ENCODE results near the gene CREB5. TPM values are rescaled to one million over a fixed set of nuclear protein-coding genes. Genes with fewer than 3 reads are reported as not detected.
"Not testable (repeated sequence)": the region's sequence is repeated elsewhere in the genome, so short reads cannot be mapped to it uniquely, and the experiment has no call there.

Gene CREB5
- total and polyA plus RNA-seq, 2 of the 8 experiments (the other 6 are each of a cell fraction or from before 2014, with no cell fraction given): 2.4 to 2.7 TPM

- H3K4me2 ChIP-seq (ENCODE audit: insufficient read depth in 1 of 2, low read depth in 2 of 2, low read length in 2 of 2); DNase-seq (ENCODE audit: low read depth in 1 of 2, low spot score in 2 of 2); H3K36me3 ChIP-seq (ENCODE audit: control insufficient read depth in 2 of 4, insufficient read depth in 4 of 4, low read length in 3 of 4); H3K23ac ChIP-seq (ENCODE audit: insufficient read length); H3K4me1 ChIP-seq (replicated peaks in 1 of 4; ENCODE audit: control insufficient read depth in 3 of 4, insufficient read depth in 4 of 4, low read length in 3 of 4); H2BK120ac ChIP-seq (replicated peaks; ENCODE audit: low read depth, low read length); H3K23me2 ChIP-seq (ENCODE audit: low read depth, low read length); H2BK15ac ChIP-seq (ENCODE audit: low read length); H4K91ac ChIP-seq (replicated peaks; ENCODE audit: insufficient read length, low read length); H2AK5ac ChIP-seq (ENCODE audit: low read depth, low read length); H4K5ac ChIP-seq (ENCODE audit: insufficient read length, low read depth, low read length); H3K9me3 ChIP-seq (ENCODE audit: insufficient read depth in 2 of 2, low read depth in 1 of 2, low read length in 1 of 2); H4K8ac ChIP-seq (ENCODE audit: extremely low read depth, insufficient read depth, low read length); H2BK12ac ChIP-seq (ENCODE audit: low read depth, low read length); H3K27me3 ChIP-seq (replicated peaks in 1 of 4; ENCODE audit: control insufficient read depth in 3 of 4, extremely low read depth in 1 of 4, insufficient read depth in 3 of 4, low read length in 3 of 4); H2AFZ ChIP-seq (ENCODE audit: low read length); FAIRE-seq; H3K56ac ChIP-seq (replicated peaks; ENCODE audit: insufficient read length, low read depth, low read length); H3K9ac ChIP-seq (replicated peaks in 1 of 4; ENCODE audit: extremely low read depth in 1 of 4, low read depth in 3 of 4, low read length in 3 of 4); H3K79me2 ChIP-seq (ENCODE audit: control insufficient read depth in 1 of 2, insufficient read depth in 2 of 2, low read length in 2 of 2); H2BK20ac ChIP-seq (ENCODE audit: low read length); H4K20me1 ChIP-seq (replicated peaks in 1 of 2; ENCODE audit: control insufficient read depth in 1 of 2, insufficient read depth in 2 of 2, low read length in 2 of 2); H2BK5ac ChIP-seq (ENCODE audit: low read depth, low read length); POLR2A ChIA-PET (ENCODE audit: partially characterized antibody); H3K27ac ChIP-seq (ENCODE audit: low read depth, low read length); H3K4ac ChIP-seq (replicated peaks; ENCODE audit: insufficient read length, low read depth, low read length); H3K14ac ChIP-seq (ENCODE audit: insufficient read length); H3K4me3 ChIP-seq (ENCODE audit: extremely low read depth in 1 of 4, insufficient read depth in 2 of 4, low read depth in 3 of 4, low read length in 4 of 4); H3K79me1 ChIP-seq (ENCODE audit: low read depth, low read length); H3K18ac ChIP-seq (ENCODE audit: extremely low read depth, low read length): not testable (repeated sequence)
- WGBS, 2 experiments (ENCODE audit: extremely low coverage in 1 of 2, insufficient coverage in 1 of 2, insufficient read length in 1 of 2, insufficient replicate concordance in 2 of 2, low coverage in 1 of 2, low lambda C conversion rate in 2 of 2, missing lambda C conversion rate in 1 of 2): 75% methylated on average over 1 of the region's 1 CpG; no CpG with 5 or more reads in 1 of the 2 experiments
- CTCF ChIA-PET (ENCODE audit: partially characterized antibody): interaction anchor here (0.6 to 2.1 kb wide), 5 partner anchors 15 to 767 kb away, joined by 3 to 6 read pairs (median 3); no protein-coding TSS in a partner anchor
These were observed 139.4 kb downstream of the CREB5 start for GRCh38 chr7:28551766-28552165.
